Measurements from ENCODE around the gene GRID2. TPM values are rescaled to one million over a fixed set of nuclear protein-coding genes. Genes with fewer than 3 reads are reported as not detected.
A peak's percentile ranks its signal among the peaks of the same experiment; 100 is the strongest.

The GRID2 gene
- polyA plus RNA-seq, 1 of the 3 experiments (the other 2 are of a cell fraction) = not detected

- H3K4me3 ChIP-seq (ENCODE audit: low read depth in 2 of 2, low read length in 1 of 2) = no peak overlapping the region
- H4K20me1 ChIP-seq (ENCODE audit: insufficient read depth) = no peaks in the 10 kb centered on the region
- H3K79me2 ChIP-seq (ENCODE audit: insufficient read depth) = no peaks in the 10 kb centered on the region
- H2AFZ ChIP-seq (ENCODE audit: low read depth) = no peak overlapping the region
- no peak overlapping the region for H3K9ac ChIP-seq
- H3K4me2 ChIP-seq = no peak overlapping the region
- no peaks in the 10 kb centered on the region for H3K9me3 ChIP-seq
- no peaks in the 10 kb centered on the region for H3K36me3 ChIP-seq (replicated peaks in 1 of 2; ENCODE audit: control insufficient read depth in 1 of 2, insufficient read depth in 2 of 2, low read length in 1 of 2)
- POLR2A ChIA-PET = no interaction called here
- H3F3A ChIP-seq (replicated peaks; ENCODE audit: insufficient read depth) = no peaks in the 10 kb centered on the region
- CTCF ChIA-PET = interaction anchor here (0.7 kb wide), 1 partner anchor 848 kb away, joined by 3 read pairs; no protein-coding TSS in a partner anchor
- no peaks in the 10 kb centered on the region; a peak in 2 of 4 replicates for H3K4me1 ChIP-seq (ENCODE audit: control insufficient read depth in 1 of 2, insufficient read depth in 2 of 2, low read depth in 1 of 2, low read length in 1 of 2)
- 67% methylated on average over 1 of the region's 1 CpG for WGBS (ENCODE audit: low lambda C conversion rate)
- no peaks in the 10 kb centered on the region for H3K9me2 ChIP-seq
- H3K27ac ChIP-seq (ENCODE audit: low read depth in 2 of 2, low read length in 1 of 2) = no peak overlapping the region
- H3K27me3 ChIP-seq (ENCODE audit: insufficient read depth) = no peaks in the 10 kb centered on the region
- TF ChIP-seq RXRA (IDR thresholded peaks at IDR 0.05; ENCODE audit: borderline replicate concordance, low read depth) (no peak), USF2 (IDR thresholded peaks at IDR 0.05; ENCODE audit: borderline replicate concordance, low read depth, low read length) (no peak), NFIC (IDR thresholded peaks at IDR 0.05; ENCODE audit: borderline replicate concordance) (no peak), REST (IDR thresholded peaks at IDR 0.05; ENCODE audit: low read depth, low read length) (no peak)
- DNase-seq = no peak
Measured at GRCh38 chr4:93147524-93148212, 843.9 kb downstream of the GRID2 start.

- Histone ChIP-seq H3K9ac (no peak overlapping the region), H3K9me2 (no peaks in the 10 kb centered on the region), H2AFZ (ENCODE audit: low read depth) (no peak overlapping the region), H3K4me3 (ENCODE audit: low read depth in 2 of 2, low read length in 1 of 2) (0 out of 4 replicates have a peak overlapping the region, but pooled peaks of 1 of the 2 experiments have one; percentile 16), H3K27me3 (ENCODE audit: insufficient read depth) (no peaks in the 10 kb centered on the region), H3K9me3 (no peaks in the 10 kb centered on the region), H3K27ac (ENCODE audit: low read depth in 2 of 2, low read length in 1 of 2) (no peak overlapping the region), H3K4me2 (no peak overlapping the region), H4K20me1 (ENCODE audit: insufficient read depth) (no peaks in the 10 kb centered on the region), H3K36me3 (replicated peaks in 1 of 2; ENCODE audit: control insufficient read depth in 1 of 2, insufficient read depth in 2 of 2, low read length in 1 of 2) (no peaks in the 10 kb centered on the region), H3K4me1 (ENCODE audit: control insufficient read depth in 1 of 2, insufficient read depth in 2 of 2, low read depth in 1 of 2, low read length in 1 of 2) (no peaks in the 10 kb centered on the region; a peak in 2 of 4 replicates), H3K79me2 (ENCODE audit: insufficient read depth) (no peaks in the 10 kb centered on the region), H3F3A (replicated peaks; ENCODE audit: insufficient read depth) (no peaks in the 10 kb centered on the region)
- whole genome bisulfite sequencing (ENCODE audit: low lambda C conversion rate) = 70% methylated on average over 2 of the region's 2 CpGs
- ChIA-PET CTCF (no interaction called here), POLR2A (no interaction called here)
- no peak for DNase-seq
- no peak for TF ChIP-seq USF2 (IDR thresholded peaks at IDR 0.05; ENCODE audit: borderline replicate concordance, low read depth, low read length)
- no peak for TF ChIP-seq YY1 (IDR thresholded peaks at IDR 0.05; ENCODE audit: low read depth)
- TF ChIP-seq RAD21 (IDR thresholded peaks at IDR 0.05; ENCODE audit: low read length) = no peak
- TF ChIP-seq FOXM1 (IDR thresholded peaks at IDR 0.05; ENCODE audit: low read depth) = no peak
- TF ChIP-seq SMC3 (IDR thresholded peaks at IDR 0.05; ENCODE audit: low read depth, low read length) = no peak
- no peak for TF ChIP-seq RXRA (IDR thresholded peaks at IDR 0.05; ENCODE audit: borderline replicate concordance, low read depth)
- no peak for TF ChIP-seq EP300 (IDR thresholded peaks at IDR 0.05; ENCODE audit: borderline replicate concordance in 1 of 2, low read depth in 1 of 2, low read length in 1 of 2)
- no peak for TF ChIP-seq RFX5 (IDR thresholded peaks at IDR 0.05; ENCODE audit: low read length)
- no peak for TF ChIP-seq MAX (IDR thresholded peaks at IDR 0.05; ENCODE audit: low read depth)
- no peak for TF ChIP-seq EZH2phosphoT487 (IDR thresholded peaks at IDR 0.05; ENCODE audit: borderline replicate concordance, low read depth)
- TF ChIP-seq NFIC (IDR thresholded peaks at IDR 0.05; ENCODE audit: borderline replicate concordance) = no peak
- no peak for TF ChIP-seq MEF2A (IDR thresholded peaks at IDR 0.05; ENCODE audit: borderline replicate concordance, low read depth)
- no peak for TF ChIP-seq TAF1 (IDR thresholded peaks at IDR 0.05; ENCODE audit: borderline replicate concordance, low read depth, low read length)
- no peak for TF ChIP-seq REST (IDR thresholded peaks at IDR 0.05; ENCODE audit: low read depth, low read length)
Measured at GRCh38 chr4:93152491-93152890, 848.7 kb downstream of the GRID2 start.

Data from SK-N-SH (cell line).